H1 (cell line): ENCODE data around the gene PKN1. TPM values are rescaled to one million over a fixed set of nuclear protein-coding genes. Genes with fewer than 3 reads are reported as not detected.

Source experiments
- EP300 ChIP-seq, 2 experiments: IDR thresholded peaks; 1 replicate in 1 of 2; 2 replicates in 1 of 2; pipeline ENCODE4 v1.6.1; 2011 to 2012; ENCODE audit warnings: low read depth in 2 of 2, low read length in 2 of 2, mild to moderate bottlenecking in 2 of 2, borderline replicate concordance in 1 of 2, inconsistent platforms in 1 of 2, moderate library complexity in 1 of 2
- polyA plus RNA-seq, 7 experiments: library from polyadenylated mRNA; depleted of rRNA in 3 of 7; stranded (reverse) in 5 of 7; unstranded in 2 of 7; fragments of >200 nt in 5 of 7; fragments of 200-250 nt in 2 of 7; gene quantifications; 1 replicate in 5 of 7; 2 replicates in 1 of 7; 4 replicates in 1 of 7; pipeline versions ENCODE4 v1.2.1 to v1.2.3, GENCODE V29; 2011 to 2013; ENCODE audit warnings: missing spikeins in 2 of 7, mixed read lengths in 2 of 7
- total RNA-seq: library from RNA; stranded (reverse); fragmentation: NEBNext Ultra II Directional; extraction: Animal tissue kit (Norgen Biotek cat#: 25700); gene quantifications from 2 replicates; pipeline ENCODE4 v1.2.1, GENCODE V29; 2021

Gene PKN1
- total and polyA plus RNA-seq, 2 of the 8 experiments (the other 6 are each of a cell fraction or from before 2014, with no cell fraction given): 65.2 to 162 TPM

- TF ChIP-seq EP300 (IDR thresholded peaks at IDR 0.05; ENCODE audit: borderline replicate concordance in 1 of 2, low read depth in 2 of 2, low read length in 2 of 2): 0 out of 3 replicates have a peak, but pooled peaks of 1 of the 2 experiments have one; percentile 23
These were observed at the start of gene PKN1 (continued) for GRCh38 chr19:14432791-14433553.
